GM06990 (cell line): Measurements from ENCODE around the gene UBAC2.

ENCODE experiments used
- DNase-seq: peaks from one replicate; pipeline ENCODE4 v3.0.0-alpha.2; 2011; ENCODE audit not compliant: insufficient read length; ENCODE audit errors: extremely low read depth
- H3K27me3 ChIP-seq: replicated peaks from 2 replicates; pipeline ENCODE4 v1.6.0; 2011; ENCODE audit warnings: low read length; ENCODE audit not compliant: control insufficient read depth, insufficient read depth
- H3K36me3 ChIP-seq: 2 replicates; pipeline ENCODE4 v1.5.1; 2011; ENCODE audit warnings: low read length; ENCODE audit not compliant: control insufficient read depth, insufficient read depth
- H3K4me3 ChIP-seq: replicated peaks from 2 replicates; pipeline ENCODE4 v1.5.1; 2011; ENCODE audit warnings: low read depth, mild to moderate bottlenecking, control low read depth, low read length
- TF ChIP-seq, protein P1 (sequence below): IDR thresholded peaks from 2 replicates; pipeline ENCODE4 v1.5.1; 2011; ENCODE audit warnings: low read length, control low read depth, mild to moderate bottlenecking, inconsistent platforms; ENCODE audit not compliant: insufficient read depth, poor library complexity, severe bottlenecking

Gene UBAC2

DNA sequence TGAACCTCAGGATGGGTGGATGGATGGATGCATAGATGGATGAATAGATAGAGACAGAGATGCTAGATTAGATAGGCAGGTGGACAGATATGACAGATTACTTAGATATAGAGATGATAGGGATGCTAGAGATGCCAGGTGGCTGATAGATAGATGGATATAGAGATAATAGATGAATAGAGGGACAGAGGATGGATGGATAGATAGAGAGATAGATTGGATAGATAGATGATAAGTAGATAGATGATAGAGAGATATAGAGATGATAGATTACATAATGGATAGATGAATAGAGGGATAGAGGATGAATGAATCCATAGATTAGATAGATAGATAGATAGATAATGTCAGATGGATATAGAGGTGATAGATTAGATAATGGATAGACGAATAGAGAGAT is 212.2 kb downstream of the UBAC2 start:
- no peak for DNase-seq
- no peaks in the 10 kb centered on the region for H3K27me3 ChIP-seq
- no peaks in the 10 kb centered on the region for H3K36me3 ChIP-seq
- H3K4me3 ChIP-seq, result no peak overlapping the region
- TF ChIP-seq, protein P1, sequence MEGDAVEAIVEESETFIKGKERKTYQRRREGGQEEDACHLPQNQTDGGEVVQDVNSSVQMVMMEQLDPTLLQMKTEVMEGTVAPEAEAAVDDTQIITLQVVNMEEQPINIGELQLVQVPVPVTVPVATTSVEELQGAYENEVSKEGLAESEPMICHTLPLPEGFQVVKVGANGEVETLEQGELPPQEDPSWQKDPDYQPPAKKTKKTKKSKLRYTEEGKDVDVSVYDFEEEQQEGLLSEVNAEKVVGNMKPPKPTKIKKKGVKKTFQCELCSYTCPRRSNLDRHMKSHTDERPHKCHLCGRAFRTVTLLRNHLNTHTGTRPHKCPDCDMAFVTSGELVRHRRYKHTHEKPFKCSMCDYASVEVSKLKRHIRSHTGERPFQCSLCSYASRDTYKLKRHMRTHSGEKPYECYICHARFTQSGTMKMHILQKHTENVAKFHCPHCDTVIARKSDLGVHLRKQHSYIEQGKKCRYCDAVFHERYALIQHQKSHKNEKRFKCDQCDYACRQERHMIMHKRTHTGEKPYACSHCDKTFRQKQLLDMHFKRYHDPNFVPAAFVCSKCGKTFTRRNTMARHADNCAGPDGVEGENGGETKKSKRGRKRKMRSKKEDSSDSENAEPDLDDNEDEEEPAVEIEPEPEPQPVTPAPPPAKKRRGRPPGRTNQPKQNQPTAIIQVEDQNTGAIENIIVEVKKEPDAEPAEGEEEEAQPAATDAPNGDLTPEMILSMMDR, result no peak

DNA sequence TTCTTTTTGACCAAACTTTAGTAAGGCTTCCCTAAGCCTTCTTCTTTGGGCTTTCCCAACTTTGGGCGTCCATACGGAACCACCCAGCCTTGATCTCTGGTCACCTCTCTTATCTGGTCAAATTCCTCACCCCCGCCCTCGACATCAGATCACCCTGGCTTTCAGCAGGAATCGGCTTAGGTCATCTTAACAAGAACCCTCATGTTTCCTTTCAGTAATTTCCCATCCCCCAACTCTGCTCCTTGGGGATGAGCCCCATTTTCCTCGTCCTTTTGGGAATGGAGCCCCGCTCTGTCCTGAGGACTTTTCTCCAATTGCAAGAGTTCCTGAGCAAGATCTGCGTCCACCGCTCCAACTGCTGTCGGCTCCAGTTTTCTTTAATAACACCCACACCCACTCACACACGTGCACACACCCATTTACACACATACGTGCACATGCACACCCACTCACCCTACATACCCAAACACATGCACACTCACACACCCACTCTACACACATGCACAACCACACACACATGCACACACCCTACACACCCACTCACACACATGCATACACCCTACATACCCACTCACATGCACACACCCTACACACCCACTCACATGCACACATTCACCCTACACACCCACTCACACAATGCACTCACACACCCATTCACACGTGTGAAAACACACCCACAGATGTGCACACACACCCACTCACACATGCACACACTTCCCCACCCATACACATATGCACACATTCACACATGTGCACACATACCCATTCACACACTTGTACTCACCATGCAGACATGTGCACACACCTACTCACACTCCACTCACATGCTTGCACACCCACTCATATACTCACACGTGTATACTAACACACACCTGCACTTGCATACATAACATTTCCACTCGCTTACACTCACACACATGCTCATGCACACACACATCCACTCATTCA is 213.7 kb downstream of the UBAC2 start:
- no peaks in the 10 kb centered on the region for H3K36me3 ChIP-seq
- DNase-seq, result no peak
- no peaks in the 10 kb centered on the region for H3K27me3 ChIP-seq
- TF ChIP-seq, protein P1, result no peak
- H3K4me3 ChIP-seq, result no peak overlapping the region

DNA sequence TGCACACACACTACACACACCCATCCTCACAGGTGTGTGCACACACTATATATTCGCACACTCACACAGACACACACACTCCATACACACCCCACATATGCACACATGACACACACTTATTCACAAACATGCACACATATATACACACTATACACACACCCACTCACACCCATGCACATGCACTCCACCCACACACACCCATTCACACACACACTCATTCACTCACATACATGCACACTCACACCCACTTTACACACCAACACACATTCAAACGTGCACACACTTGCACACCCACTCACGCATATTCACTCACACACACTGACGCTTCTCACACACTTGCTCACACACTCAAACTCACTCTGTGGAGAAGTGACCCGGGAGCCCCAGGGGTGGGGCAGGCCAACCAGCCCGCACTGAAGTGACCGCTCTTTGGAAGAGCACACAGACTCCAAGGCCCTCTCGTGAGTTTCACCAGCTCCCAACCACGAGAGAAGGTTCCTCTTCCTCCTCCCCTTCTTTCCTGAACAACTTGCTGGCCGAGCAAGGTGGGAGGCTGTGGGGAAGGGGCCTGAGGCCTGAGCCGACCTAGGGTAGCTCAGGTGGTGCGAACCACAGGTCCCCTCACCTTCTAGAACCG is 214.5 kb downstream of the UBAC2 start:
- no peak for DNase-seq
- Histone ChIP-seq H3K4me3 (no peak overlapping the region), H3K36me3 (no peaks in the 10 kb centered on the region), H3K27me3 (no peaks in the 10 kb centered on the region)
- TF ChIP-seq, protein P1, result no peak

DNA sequence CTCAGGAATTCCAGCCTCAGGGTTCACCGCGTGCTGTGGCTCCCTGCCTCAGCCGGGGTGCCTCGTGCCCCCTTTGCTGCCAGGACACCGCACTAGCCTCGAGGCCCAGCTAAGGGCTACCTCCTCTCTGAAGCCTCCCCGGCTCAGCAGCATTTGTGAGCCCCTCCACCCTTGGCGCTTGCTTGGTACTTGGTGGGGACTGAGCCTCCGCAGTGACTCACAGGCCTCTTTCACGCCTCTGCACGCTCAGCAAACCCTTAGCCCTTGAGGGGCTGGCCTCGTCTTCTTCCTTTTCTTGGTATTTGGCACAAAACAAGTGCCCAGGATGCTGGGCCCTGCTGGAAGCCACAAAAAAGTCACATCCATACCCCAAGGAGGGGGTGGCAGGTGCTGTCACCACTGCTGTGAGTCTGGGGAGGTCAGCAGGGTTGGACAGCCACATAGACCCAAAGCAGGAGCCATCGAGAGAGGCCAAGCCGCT is 215.2 kb downstream of the UBAC2 start:
- Histone ChIP-seq H3K4me3 (no peak overlapping the region), H3K36me3 (no peaks in the 10 kb centered on the region), H3K27me3 (no peaks in the 10 kb centered on the region)
- DNase-seq, result no peak
- TF ChIP-seq, protein P1, result no peak

DNA sequence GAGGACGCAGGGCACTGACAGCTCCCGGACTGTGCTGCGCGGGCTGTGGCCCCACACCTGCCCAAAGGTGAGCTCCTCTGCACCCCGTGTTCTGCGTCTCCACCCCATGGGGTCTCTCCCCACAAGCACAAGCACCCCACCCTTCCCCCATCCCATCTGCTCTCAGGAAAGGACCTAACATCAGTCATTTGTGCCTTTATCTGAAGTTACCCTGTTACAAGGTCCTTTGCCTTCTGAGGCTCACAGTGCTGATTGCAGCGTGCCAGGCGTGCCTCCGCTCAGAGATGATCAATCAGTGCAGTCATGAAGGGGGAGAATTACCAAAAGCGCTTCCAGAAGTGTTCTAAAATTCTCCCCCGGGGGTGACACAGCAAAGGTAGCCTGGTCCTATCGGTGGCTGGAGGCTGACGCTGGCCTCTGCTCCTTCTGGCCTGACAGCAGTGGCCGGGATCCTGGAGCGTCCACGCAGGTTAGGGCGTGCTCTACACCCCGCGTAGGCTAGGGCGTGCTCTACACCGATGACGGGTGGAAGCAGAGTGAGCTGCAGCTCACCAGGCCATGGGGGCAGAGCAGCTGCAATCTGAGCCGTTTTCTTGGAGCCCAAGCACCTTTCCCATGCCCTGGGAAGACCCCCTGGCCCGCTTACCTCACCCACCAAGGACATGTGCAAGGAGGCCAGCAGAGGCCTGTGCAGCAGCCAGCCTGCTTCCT is 215.9 kb downstream of the UBAC2 start:
- Histone ChIP-seq H3K27me3 (no peaks in the 10 kb centered on the region), H3K36me3 (no peaks in the 10 kb centered on the region), H3K4me3 (no peak overlapping the region)
- TF ChIP-seq, protein P1, result no peak
- DNase-seq, result no peak
